H4 (cell line): ENCODE results near the gene GLRA3. TPM values are rescaled to one million over a fixed set of nuclear protein-coding genes. Genes with fewer than 3 reads are reported as not detected.
"Not testable (repeated sequence)": the region's sequence is repeated elsewhere in the genome, so short reads cannot be mapped to it uniquely, and the experiment has no call there.

Experiments used
- DNase-seq: peaks from one replicate; pipeline ENCODE4 v3.0.0-alpha.2; 2015; ENCODE audit warnings: low spot score
- total RNA-seq: library from RNA; depleted of rRNA; stranded (reverse); fragments of >200 nt; shearing (Covaris generic); gene quantifications from 2 replicates; pipeline ENCODE4 v1.2.3, GENCODE V29; 2014

The GLRA3 gene
- total RNA-seq, 1 experiment from 2014 or later = not detected

DNA sequence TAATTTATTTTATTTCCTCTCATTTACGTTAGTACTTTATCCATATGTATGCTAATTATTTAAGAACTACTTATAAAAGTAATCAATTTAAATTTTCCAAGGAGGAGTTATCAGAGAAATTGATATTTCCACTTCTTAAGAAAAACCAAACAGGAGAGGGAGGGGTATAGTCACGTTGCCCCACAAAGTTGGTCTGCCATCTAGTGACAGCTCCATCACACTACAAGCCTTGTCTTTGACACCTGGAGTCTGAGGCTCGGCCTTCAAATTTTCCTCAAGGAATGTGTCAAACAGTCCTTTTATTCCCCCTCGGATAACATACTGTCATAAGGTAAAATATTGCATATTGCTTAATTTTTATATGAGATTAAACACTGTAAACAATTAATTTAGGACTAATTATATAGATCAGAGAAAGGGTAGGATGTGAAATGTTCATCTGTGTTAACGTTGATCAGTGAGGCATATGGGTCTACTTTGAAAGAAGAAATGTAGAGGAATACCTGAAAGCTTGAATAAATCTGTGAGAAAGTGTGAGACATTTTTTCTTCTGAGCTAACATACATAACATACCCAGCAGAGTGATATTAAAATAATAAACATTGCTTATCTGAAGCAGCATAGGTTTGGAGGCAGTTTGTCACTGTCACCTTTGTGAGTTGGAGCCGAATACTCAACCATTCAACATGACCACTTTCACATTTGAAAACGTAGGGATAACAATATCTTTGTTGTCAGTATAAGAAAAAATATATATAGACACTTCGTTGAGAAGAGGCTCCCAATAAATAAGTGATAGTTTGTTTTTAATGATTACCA, 114.4 kb downstream of the GLRA3 start:
- peak; percentile 54 for DNase-seq

DNA sequence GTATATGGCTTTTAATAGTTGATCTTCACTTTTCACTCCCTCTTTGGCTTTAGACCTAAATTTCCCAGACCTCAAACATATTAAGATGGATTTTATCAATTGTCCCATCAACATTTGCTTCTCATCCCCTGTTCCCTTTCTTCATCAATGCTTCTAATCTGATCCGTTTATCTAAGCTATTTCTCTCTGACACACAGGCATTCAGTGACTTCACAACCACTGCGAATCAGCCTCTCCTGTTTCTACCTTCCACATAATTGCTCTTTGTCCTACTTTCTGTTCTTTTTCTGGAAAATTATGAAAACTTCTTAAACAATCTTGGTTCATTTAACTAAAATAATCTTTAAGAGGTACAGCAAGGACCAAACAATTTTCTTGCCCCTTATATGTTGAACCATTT, 115.2 kb downstream of the GLRA3 start:
- DNase-seq = no peak

DNA sequence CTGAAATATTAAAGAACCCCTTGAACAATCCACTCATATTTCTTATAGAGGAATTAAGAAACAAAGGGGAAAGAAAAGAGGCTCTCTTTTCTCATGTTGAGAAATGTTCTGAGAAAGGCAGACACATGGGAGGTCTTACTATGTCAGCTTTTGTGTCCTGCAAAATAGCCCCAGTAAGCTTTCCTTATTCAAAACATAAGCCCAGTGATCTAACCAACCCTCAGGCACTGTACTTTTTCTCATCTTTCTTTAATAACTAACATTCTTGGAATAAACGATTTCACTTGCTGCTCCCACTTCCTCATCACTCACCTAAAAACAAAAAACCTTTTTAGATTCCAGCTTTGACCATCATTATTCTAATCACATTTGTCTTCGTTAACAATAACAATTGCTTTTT, 115.9 kb downstream of the GLRA3 start:
- DNase-seq = no peak

DNA sequence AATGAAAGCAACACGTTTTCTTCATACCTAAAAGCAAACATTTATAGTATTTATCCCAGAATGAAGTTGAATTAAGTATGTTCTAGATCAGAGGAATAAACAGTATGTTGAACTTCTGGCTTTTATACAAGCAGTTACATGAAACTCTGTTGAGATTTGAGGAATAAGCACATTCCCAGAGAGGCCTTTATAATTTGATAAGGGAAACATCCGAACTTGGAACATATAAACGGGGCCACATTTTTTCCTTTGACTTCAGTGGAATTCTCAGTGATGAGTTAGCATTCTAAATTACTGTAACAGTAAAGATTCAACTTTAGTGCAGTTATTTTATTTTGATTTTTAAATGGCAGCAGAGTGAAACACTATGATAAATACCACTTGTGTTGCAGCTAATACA, 119.5 kb downstream of the GLRA3 start:
- no peak for DNase-seq

DNA sequence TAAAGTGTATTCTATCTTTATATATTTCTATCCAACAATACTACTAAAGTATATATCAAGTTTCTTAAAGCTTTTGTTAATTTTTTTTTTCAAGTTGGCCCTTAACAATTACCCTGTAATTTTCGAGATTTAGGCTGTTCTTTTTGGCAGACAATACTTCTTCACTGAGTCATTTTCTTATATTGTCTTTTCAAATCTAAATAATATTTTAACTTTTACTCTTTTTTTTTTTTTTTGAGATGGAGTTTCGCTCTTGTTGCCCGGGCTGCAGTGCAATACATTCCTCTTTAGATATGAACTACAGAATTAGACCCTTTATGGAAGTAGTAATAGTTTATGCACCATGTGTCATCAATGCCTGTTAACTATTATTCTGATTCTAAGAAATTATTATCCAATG, 120.7 kb downstream of the GLRA3 start:
- no peak for DNase-seq

DNA sequence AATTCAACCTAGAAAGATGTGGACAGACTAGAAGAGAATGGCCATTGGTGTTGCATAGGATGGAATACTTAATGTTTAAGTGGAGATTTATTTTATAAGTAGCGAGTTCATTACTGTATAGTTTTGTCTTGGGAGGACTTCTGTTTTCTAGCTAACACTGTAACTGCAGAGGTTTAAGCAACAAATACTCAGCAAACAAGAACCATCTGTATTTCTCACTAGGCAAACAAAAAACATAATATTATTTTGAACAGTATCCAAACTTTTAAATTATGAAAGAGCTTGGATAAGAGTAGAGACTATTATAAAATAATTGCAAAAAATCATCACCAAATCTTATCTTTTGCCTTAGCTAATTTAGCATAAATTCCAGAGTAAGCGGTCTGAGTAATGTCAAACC, 121.1 kb downstream of the GLRA3 start:
- DNase-seq = no peak

DNA sequence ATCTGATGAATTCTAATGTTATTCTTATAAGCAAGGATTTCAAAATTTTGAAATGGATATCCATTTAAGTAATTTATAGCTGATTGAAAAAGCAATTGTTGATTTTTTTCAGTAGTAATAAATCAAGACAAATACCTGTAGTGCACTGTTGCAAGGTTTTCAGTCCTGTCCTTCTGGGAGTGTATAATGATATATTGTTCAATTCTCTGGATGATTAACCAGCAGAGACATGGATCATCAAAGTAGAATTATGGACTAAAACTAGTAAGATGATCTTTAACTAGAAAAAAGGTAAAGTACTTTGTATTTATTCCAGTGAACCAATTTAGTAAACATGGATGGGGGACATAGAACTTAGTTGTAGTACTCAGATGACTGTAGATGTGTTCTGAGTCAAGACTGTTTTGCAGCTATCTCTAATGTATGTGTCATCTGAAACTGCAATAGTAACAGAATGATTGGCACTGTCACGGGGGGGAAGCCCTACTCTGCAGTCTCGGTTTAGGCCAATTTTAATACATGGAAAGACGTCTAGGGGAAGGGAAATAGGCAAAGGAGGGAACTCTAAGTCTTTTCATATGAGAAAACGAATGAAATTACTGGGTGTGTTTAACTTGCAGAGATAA, 121.9 kb downstream of the GLRA3 start:
- DNase-seq = no peak

DNA sequence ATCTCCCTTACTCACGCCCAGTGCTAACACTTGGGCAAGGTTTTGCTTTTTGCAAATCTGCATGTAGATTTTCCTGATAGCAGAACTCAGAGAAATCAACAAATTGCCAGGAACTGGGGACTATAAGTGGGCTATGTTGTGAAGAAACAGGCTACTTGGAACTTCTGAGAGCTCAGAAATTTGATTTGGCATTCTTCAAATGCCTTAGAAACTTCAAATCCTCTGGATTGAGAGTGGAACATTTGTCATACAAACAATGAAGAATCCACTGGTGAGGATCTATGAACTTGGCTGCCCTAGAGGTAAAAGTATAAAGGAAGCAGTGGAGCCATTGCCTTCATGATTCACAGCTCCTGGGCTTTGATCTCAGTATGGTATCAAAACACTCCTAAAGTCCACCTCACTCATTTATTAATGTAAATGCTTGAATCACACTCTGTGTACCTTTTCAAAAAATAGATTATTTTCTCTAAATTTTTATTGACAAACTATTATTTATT, 126.0 kb downstream of the GLRA3 start:
- no peak for DNase-seq

DNA sequence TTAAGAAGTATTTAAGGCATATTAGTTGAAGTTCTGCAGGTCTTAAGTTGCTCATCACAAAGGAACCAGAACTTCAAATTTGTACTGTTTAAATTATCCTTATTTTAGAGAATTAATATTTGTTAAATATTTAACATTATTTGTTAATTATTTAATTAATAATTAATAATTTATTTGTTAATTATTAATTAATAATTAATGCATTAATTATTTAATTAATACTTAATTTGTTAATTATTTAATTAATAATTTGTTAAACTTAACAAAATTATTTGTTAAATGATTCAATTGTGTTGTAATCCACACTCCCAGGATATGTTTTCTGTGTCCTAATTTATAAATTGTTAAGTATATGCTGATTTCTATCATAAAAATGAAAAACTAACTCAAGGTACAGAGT, 129.4 kb downstream of the GLRA3 start:
- DNase-seq = no peak

DNA sequence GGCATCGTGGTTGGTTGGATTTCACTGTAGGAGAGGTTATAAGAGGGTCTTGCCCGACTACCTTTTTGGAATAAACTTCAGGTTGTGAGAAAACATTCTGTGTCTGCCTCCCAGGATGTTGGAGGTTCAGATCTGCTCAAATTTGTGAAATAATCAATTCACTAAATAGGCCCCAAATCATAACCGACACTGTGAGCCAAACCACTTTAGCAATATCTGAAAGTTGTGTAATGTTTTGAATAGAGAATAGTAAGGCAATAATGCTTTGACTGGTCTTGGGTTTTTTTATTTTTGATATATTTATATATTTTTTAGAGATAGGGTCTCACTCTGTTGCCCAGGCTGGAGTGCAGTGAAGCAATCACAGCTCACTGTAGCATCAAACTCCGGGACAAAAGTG, 131.2 kb downstream of the GLRA3 start:
- DNase-seq = no peak

DNA sequence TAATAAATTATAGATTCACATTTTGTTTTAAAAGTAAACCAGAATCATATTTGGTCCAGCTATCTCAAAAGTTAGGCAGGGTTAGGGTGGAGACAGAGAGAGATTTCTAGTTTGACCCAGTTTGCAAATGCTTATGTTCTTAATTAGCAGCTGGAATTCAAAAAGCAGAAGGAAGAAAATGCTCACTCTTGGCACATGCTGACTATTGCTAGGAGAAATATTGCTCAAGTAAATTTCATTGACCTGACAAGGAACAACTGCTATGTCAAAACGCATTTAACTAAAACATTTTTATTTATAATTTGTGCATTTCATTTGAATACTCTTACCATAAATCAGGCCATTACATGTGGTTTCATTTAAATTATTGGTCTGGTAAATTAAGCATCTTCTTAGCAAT, 131.8 kb downstream of the GLRA3 start:
- no peak for DNase-seq

DNA sequence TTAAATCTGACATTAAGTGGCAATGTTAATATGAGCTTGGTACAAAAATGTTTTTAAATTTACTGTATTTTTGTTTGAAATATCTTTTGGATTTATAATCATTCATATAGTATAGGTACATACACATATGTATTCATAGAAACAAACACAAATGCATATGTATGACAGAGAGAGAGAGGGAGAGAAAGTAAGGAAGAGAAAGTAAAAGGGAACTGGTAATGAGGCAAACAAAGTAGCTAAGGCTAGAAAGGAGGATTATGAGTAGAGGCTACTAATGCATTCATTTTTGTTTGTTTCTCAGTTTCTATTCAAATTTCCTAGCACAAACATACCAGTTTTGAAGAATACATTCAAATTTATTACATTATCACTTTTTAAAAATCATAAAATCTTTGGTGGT, 132.4 kb downstream of the GLRA3 start:
- no peak for DNase-seq

DNA sequence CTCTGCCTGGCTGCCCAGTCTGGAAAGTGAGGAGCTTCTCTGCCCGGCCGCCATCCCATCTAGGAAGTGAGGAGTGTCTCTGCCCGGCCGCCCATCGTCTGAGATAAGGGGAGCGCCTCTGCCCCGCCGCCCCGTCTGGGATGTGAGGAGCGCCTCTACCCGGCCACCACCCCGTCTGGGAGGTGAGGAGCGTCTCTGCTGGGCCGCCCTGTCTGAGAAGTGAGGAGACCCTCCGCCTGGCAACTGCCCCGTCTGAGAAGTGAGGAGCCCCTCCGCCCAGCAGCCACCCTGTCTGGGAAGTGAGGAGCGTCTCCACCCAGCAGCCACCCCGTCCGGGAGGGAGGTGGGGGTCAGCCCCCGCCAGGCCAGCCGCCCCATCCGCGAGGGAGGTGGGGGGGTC, 137.2 kb downstream of the GLRA3 start:
- not testable (repeated sequence) for DNase-seq

DNA sequence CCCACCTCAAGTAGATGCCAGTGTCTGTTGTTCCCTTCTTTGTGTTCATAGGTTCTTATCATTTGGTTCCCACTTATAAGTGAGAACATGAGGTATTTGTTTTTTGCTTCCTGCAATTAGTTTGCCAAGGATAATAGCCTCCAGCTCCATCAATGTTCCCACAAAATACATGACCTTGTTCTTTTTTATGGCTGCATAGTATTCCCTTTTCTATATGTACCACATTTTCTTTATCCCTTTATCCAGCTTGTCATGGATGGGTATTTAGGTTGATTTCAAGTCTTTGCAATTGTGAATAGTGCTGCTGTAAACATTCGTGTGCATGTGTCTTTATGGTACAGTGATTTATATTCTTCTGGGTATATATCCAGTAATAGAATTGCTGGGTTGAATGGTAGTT, 138.4 kb downstream of the GLRA3 start:
- no peak for DNase-seq

DNA sequence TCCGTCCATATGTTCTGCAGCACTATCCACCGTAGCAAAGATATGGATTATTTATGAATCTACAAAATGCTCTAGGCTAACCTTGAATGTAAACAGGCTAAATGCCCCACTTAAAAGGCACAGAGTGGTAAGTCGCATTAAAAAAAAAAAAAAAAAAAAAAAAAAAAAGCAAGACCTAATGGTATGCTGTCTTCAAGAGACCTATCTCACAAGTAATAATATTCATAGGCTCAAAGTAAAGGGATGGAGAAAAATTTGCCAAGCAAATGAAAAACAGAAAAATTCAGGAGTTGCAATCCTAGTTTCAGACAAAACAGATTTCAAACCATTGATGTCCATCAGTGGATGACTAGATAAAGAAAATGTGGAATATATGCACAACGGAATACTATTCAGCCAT, 139.4 kb downstream of the GLRA3 start:
- no peak for DNase-seq

DNA sequence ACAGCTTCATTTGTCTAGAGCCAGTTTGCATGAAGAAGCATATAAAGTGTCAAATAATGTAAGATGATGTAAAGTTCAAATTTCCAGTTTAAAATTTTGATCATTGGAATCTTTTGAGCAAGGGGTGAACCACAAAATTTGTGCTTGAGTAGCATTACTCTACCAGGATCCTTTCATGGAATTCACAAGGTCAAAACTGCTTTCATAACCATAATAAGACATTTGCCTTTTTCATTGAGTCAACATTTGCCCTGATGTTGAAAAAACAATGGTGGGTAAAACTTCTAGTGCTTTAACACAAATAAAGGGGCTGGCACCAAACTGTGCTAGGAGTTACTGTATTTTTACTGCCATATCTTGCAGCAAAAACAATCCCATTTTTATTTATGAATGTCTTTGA, 142.2 kb downstream of the GLRA3 start:
- DNase-seq = no peak

DNA sequence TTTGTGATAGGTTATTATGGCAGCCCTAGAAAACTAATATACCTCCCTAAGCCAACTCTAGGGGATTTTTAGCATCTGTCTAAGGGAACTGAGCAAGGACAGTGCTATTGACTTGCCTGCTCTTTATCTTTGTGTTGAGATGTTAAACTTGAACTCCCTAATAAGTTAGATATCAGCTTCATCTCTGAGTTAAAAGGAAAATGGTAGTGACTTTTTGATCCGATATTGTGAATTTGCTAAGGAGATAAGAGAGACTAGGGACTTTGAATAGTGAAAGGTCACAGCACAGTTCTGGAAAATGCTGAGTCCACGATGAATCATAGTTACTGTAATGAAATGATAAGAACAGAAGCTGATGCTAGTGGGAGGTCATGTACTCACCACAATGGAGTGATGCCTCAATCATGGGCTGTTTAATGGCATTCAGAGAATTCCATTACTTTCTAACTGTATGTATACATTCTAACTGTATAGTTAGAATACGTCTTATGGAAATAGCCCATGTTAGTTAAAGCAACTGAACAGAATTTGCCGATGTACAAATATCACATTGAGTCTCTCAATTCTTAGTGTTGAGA, 147.2 kb downstream of the GLRA3 start:
- DNase-seq = peak; percentile 36

DNA sequence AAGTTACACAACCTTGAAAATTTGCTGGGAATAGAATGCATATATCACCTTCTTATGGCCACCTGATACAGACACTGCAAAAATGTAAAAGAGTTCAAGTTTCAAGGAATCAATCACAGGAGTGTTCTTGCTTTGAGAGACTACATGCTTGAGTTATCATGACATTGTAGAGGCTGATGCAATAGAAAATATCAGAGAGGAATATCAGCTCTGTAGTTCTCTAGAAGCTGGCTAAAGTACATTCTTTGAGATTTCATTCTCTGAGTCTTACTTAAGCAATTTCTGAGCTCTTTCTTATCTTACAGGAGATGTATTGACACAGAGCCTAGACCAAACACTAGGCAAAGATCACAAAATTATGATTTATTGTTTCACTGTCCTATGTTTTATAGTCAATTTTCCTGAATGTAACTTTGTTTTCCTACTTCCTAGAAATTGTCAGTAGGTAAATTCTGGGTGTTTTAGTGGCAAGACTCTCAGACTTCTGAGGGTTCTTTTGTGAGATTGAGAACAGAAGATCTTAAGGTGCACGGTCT, 154.7 kb downstream of the GLRA3 start:
- no peak for DNase-seq

DNA sequence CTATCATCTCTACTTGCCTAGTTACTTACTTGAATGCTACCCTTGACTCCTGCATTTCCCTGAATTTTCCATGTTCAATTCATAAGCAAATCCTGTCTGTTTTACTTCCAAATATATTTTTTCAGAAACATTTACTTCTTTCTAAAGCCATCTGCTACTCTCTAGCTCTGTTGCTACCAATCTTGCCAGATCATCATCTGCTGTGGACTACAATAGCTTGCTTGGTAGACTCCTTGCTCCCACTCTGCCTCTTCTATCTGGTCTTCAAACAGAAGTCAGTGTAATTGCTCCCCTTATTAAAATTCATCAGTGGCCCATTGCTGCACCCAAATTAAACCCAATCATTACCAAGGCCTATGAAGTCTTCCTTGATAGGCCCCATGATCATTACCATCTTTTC, 155.2 kb downstream of the GLRA3 start:
- no peak for DNase-seq

DNA sequence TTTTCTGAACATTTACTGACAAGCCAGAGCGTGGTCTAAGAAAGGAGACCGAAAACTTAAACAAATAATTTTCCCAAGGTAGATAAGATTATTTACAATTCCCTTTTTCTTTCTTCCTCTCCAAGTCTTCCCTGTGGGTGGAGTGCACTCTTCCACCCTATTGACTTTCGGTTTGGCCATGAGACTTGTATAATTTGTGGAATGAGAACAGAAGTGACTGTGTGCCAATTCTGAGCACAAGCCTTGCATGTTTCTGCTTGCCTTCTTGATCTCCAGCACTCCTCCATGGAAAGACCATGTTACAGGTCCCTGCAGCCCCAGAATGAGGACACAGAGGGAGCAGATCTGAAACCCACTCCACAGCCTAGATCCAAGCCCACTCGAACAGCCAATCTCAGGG, 156.8 kb downstream of the GLRA3 start:
- peak; percentile 6 for DNase-seq

DNA sequence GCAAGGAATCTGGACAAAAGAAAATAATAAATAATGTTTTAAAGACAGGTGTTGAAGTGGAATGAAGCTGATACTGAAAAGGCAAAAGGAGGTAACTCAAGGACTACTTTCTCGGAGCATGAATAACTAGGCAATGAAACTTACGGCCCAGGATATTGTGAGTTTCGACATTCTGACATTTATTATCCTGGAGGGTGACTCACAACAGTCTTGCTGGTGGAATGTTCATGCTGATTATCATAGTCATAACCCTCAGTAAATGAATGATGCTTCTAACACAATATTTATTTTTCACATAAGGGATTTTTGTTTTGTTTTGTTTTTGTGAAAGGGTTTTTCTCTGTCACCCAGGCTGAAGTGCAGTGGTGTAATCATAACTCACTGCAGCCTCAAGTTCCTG, 159.8 kb downstream of the GLRA3 start:
- DNase-seq = peak; percentile 41

DNA sequence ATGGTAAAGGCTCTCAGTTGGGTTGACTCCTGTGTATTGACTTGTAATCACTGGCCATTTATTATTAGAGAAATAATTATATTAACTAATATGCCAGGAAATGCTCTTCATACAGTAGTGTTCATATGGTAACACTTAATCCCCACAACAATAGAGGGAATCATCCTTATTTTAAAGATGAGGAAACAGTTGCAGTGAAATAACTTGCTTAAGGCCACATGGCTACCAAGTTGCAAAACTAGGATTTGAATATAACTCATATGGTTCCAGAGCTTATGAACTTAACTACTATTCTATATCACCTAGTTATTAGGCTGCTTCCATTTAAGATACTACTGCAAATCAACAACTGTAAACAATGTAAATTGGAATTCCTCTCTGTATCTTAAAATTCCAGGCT, 163.2 kb downstream of the GLRA3 start:
- no peak for DNase-seq

DNA sequence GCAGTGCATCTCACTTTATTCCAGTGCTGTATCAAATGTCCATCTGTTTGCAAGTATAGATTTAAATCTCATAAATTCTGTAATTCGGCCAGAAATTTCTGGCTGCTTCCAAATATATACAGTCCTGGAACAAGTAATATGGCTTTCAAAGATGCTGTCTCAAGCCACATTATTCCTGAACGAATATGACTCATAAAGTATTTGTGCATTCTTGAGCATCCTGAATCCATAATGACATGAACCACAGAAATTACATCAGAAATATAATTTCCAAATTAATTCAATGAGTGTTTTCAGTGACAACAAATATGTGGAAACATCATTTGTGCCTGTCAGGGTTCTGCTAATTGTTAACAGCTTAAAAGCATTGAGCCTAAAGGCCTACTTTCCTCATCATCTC, 165.8 kb downstream of the GLRA3 start:
- DNase-seq = no peak
